OCI-LY7 (cell line): Measurements from ENCODE around the gene TMEM243. TPM values are rescaled to one million over a fixed set of nuclear protein-coding genes. Genes with fewer than 3 reads are reported as not detected.
"Not testable (repeated sequence)": the region's sequence is repeated elsewhere in the genome, so short reads cannot be mapped to it uniquely, and the experiment has no call there.

Source experiments
- BruUV-seq: library from RNA; stranded (reverse); fragments of 400-500 nt; replicated peaks from 2 replicates; lab custom pipeline; 2021; lab: Mats Ljungman, UMichigan
- CTCF ChIA-PET: fragments of 300-600 bp; sonication (Branson Sonifier 250); formaldehyde crosslinking; loops from one replicate; lab custom pipeline; 2022; ENCODE audit warnings: antibody characterized with exemption; ENCODE audit not compliant: unreplicated experiment; lab: Charles Lee
- POLR2A ChIA-PET: fragments of 300-600 bp; sonication (Branson Sonifier 250); formaldehyde crosslinking; loops from one replicate; lab custom pipeline; 2022; ENCODE audit warnings: antibody characterized with exemption; lab: Charles Lee
- DNase-seq: peaks from one replicate; pipeline ENCODE4 v3.0.0-alpha.2; 2015; ENCODE audit warnings: low spot score
- H2AFZ ChIP-seq: fragments of 200-600 bp; sonication (generic), shearing (Covaris generic); 2 replicates; pipeline ENCODE4 v1.6.1; 2014; ENCODE audit warnings: mild to moderate bottlenecking, antibody characterized with exemption, low read length, moderate library complexity
- H3K27ac ChIP-seq: fragments of 200-600 bp; sonication (generic); 2 replicates; pipeline ENCODE4 v1.5.1; 2014; ENCODE audit warnings: mixed run types, low read depth, mild to moderate bottlenecking, moderate library complexity, low read length, inconsistent platforms; ENCODE audit not compliant: poor library complexity, severe bottlenecking
- H3K36me3 ChIP-seq: fragments of 200-600 bp; sonication (generic); 2 replicates; pipeline ENCODE4 v1.6.1; 2014; ENCODE audit warnings: mild to moderate bottlenecking, antibody characterized with exemption, low read length, moderate library complexity, mixed read lengths; ENCODE audit not compliant: insufficient read depth
- H3K4me1 ChIP-seq: fragments of 200-600 bp; sonication (generic); 2 replicates; pipeline ENCODE4 v1.5.1; 2014; ENCODE audit warnings: mild to moderate bottlenecking, low read length; ENCODE audit not compliant: insufficient read depth, poor library complexity, severe bottlenecking
- H3K4me2 ChIP-seq: fragments of 200-600 bp; sonication (generic); 2 replicates; pipeline ENCODE4 v1.6.1; 2014; ENCODE audit warnings: mild to moderate bottlenecking, low read length
- H3K4me3 ChIP-seq: fragments of 200-600 bp; sonication (generic); 2 replicates; pipeline ENCODE4 v1.5.1; 2014; ENCODE audit warnings: mild to moderate bottlenecking, low read depth, low read length; ENCODE audit not compliant: poor library complexity, severe bottlenecking
- H3K79me2 ChIP-seq: fragments of 200-600 bp; sonication (generic); 2 replicates; pipeline ENCODE4 v1.6.1; 2016; ENCODE audit warnings: low read depth, mild to moderate bottlenecking, low read length, moderate library complexity, mixed read lengths; ENCODE audit not compliant: insufficient read depth
- H3K9me2 ChIP-seq: fragments of 200-600 bp; sonication (generic); 2 replicates; pipeline ENCODE4 v1.6.1; 2016; ENCODE audit warnings: mild to moderate bottlenecking, low read length, mixed read lengths; ENCODE audit not compliant: insufficient read depth
- H3K9me3 ChIP-seq: fragments of 200-600 bp; sonication (generic); 2 replicates; pipeline ENCODE4 v1.6.1; 2014; ENCODE audit warnings: mild to moderate bottlenecking, mixed run types, low read length, mixed read lengths
- H4K20me1 ChIP-seq: fragments of 200-600 bp; sonication (generic); 2 replicates; pipeline ENCODE4 v1.6.1; 2014; ENCODE audit warnings: mild to moderate bottlenecking, antibody characterized with exemption, low read length, moderate library complexity, mixed read lengths; ENCODE audit not compliant: insufficient read depth
- EZH2phosphoT487 ChIP-seq: fragments of 200-600 bp; sonication (generic); IDR thresholded peaks from 2 replicates; pipeline ENCODE4 v1.6.1; 2018; ENCODE audit warnings: low read depth, borderline replicate concordance, mild to moderate bottlenecking, mixed run types, antibody characterized with exemption, low read length, moderate library complexity, mixed read lengths
- intact Hi-C: fragments of 100-400 bp; cut with micrococcal nuclease; formaldehyde crosslinking; loops from one replicate; pipeline ENCODE4 v1.10.0; 2022; ENCODE audit not compliant: unreplicated experiment
- total RNA-seq, 2 experiments: library from RNA; depleted of rRNA in 1 of 2; stranded (reverse); fragments of >200 nt in 1 of 2; shearing (Covaris generic) in 1 of 2; gene quantifications; 2 replicates each; pipeline ENCODE4 v1.2.3, GENCODE V29; 2014 to 2022
- TF ChIP-seq, protein P1 (sequence below): fragments of 200-600 bp; sonication (generic); conservative IDR thresholded peaks from 2 replicates; pipeline ENCODE4 v1.5.1; 2014; ENCODE audit warnings: mild to moderate bottlenecking, antibody characterized with exemption, low read length, moderate library complexity, mixed read lengths

TMEM243 gene
- total RNA-seq, 2 experiments from 2014 or later: 88.7 to 126 TPM

DNA sequence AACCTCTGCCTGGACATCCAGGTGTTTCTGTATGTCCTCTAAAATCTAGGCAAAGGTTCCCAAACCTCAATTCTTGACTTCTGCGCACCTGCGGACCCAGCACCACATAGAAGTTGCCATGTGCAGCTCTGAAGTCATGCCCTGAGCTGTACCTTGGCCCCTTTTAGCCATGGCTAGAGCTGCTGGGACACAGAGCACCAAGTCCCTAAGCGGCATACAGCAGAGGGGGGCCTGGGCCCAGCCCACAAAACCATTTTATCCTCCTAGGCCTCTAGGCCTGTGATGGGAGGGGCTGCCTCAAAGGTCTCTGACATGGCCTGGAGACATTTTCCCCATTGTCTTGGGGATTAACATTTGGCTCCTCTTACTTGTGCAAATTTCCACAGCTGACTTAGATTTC lies 14.6 kb downstream of the TMEM243 start:
- Histone ChIP-seq H4K20me1 (peaks cover 6% of the 10 kb centered on the region), H3K4me1 (no peaks in the 10 kb centered on the region), H3K27ac (no peak overlapping the region), H3K36me3 (peaks cover 99% of the 10 kb centered on the region), H3K79me2 (peaks cover 98% of the 10 kb centered on the region), H3K9me2 (no peaks in the 10 kb centered on the region), H3K9me3 (peaks cover 39% of the 10 kb centered on the region), H3K4me3 (no peak overlapping the region), H2AFZ (no peak overlapping the region), H3K4me2 (no peak overlapping the region)
- TF ChIP-seq, protein P1, sequence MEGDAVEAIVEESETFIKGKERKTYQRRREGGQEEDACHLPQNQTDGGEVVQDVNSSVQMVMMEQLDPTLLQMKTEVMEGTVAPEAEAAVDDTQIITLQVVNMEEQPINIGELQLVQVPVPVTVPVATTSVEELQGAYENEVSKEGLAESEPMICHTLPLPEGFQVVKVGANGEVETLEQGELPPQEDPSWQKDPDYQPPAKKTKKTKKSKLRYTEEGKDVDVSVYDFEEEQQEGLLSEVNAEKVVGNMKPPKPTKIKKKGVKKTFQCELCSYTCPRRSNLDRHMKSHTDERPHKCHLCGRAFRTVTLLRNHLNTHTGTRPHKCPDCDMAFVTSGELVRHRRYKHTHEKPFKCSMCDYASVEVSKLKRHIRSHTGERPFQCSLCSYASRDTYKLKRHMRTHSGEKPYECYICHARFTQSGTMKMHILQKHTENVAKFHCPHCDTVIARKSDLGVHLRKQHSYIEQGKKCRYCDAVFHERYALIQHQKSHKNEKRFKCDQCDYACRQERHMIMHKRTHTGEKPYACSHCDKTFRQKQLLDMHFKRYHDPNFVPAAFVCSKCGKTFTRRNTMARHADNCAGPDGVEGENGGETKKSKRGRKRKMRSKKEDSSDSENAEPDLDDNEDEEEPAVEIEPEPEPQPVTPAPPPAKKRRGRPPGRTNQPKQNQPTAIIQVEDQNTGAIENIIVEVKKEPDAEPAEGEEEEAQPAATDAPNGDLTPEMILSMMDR: no peak
- TF ChIP-seq EZH2phosphoT487: no peak
- POLR2A ChIA-PET: interaction anchor here (0.9 to 4.1 kb wide), 3 partner anchors 8 to 53 kb away, joined by 3 to 28 read pairs (median 4); partner anchors contain the start of gene DMTF1
- intact Hi-C loops: no loop called here
- no TSS peak for BruUV-seq
- DNase-seq: peak; percentile 37
- CTCF ChIA-PET: no interaction called here

GRCh38 chr7:87203929-87204328 lies 15.6 kb downstream of the TMEM243 start:
- DNase-seq, H3K4me2 ChIP-seq, H3K9me2 ChIP-seq, H3K4me1 ChIP-seq, H4K20me1 ChIP-seq, BruUV-seq, H3K27ac ChIP-seq, intact Hi-C loops, CTCF ChIA-PET, H3K4me3 ChIP-seq, H2AFZ ChIP-seq: not testable (repeated sequence)
- H3K36me3 ChIP-seq: peaks cover 99% of the 10 kb centered on the region
- peaks cover 98% of the 10 kb centered on the region for H3K79me2 ChIP-seq
- POLR2A ChIA-PET: interaction anchor here (1.0 to 4.1 kb wide), 3 partner anchors 9 to 52 kb away, joined by 4 to 28 read pairs (median 4); partner anchors contain the start of gene DMTF1
- peaks cover 39% of the 10 kb centered on the region for H3K9me3 ChIP-seq

DNA sequence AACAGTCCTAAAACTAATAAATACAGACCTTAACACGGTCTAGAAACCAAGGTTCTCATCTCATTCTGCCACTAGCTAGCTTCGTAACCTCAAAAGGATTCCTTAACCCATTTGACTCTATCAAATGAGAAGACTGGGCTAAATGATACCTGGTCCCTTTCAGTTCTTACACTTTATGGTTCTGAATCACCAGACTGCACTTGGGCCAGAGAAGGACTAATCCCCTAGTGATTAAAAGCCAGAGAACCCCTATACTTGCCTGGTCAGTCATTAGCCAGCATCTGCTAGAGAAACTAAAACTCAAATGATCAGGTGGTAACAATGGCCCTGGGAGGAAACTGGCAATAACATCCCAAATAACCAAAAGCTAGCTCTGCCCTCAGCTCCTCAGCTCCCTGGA lies 16.8 kb downstream of the TMEM243 start:
- H2AFZ ChIP-seq: no peak overlapping the region
- intact Hi-C loops: no loop called here
- H3K4me3 ChIP-seq: no peak overlapping the region
- peaks cover 13% of the 10 kb centered on the region for H4K20me1 ChIP-seq
- CTCF ChIA-PET: interaction anchor here (0.5 kb wide), 1 partner anchor 25 kb away, joined by 4 read pairs; no protein-coding TSS in a partner anchor
- BruUV-seq: no TSS peak
- peaks cover 39% of the 10 kb centered on the region for H3K9me3 ChIP-seq
- peaks cover 98% of the 10 kb centered on the region for H3K79me2 ChIP-seq
- no peaks in the 10 kb centered on the region for H3K4me1 ChIP-seq
- H3K4me2 ChIP-seq: no peak overlapping the region
- H3K27ac ChIP-seq: no peak overlapping the region
- no peak for DNase-seq
- POLR2A ChIA-PET: interaction anchor here (0.7 to 4.1 kb wide), 7 partner anchors 11 to 884 kb away, joined by 3 to 28 read pairs (median 7); partner anchors contain the start of gene TMEM243
- no peaks in the 10 kb centered on the region for H3K9me2 ChIP-seq
- H3K36me3 ChIP-seq: peaks cover 99% of the 10 kb centered on the region
- TF ChIP-seq EZH2phosphoT487: no peak
- TF ChIP-seq, protein P1: no peak
